Measurements from ENCODE around the gene CD99. TPM values are rescaled to one million over a fixed set of nuclear protein-coding genes. Genes with fewer than 3 reads are reported as not detected.
A peak's percentile ranks its signal among the peaks of the same experiment; 100 is the strongest.

The CD99 gene
- total RNA-seq, 1 donor from 2014 or later, result 122 TPM

DNA sequence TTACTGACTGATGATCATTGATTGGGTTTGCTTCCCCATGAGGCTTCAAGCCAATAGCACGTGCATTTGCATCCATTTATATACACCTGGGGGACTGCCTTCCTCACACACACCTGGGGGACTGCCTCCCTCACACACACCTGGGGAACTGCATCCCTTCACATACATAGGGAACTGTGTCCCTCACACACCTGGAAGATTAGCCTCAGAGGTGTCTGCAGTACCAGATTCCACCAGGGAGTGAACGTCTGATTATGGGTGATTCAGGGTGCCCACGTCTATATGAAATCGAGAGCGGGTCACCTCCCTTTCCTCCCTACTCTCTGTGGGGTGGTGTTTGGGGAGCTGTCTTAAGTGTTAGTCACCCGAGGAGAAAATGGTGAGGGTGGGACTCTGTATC is 16.9 kb downstream of the CD99 start:
- peak overlapping the region in 2 of 3 donors; percentile 9 to 17 for H3K9ac ChIP-seq (ENCODE audit: low read depth in 1 of 3, low read length in 3 of 3)
- H3K36me3 ChIP-seq (ENCODE audit: control insufficient read depth in 3 of 3, insufficient read depth in 3 of 3, low read length in 3 of 3), result peaks cover 12 to 17% (median 14%) of the 10 kb centered on the region in 3 donors
- peak overlapping the region in 1 of 3 donors; percentile 33 for H3K4me3 ChIP-seq (ENCODE audit: low read length in 3 of 3)
- no peaks in the 10 kb centered on the region for H3K9me3 ChIP-seq (ENCODE audit: control insufficient read depth in 3 of 3, low read length in 3 of 3)
- H3K27me3 ChIP-seq (ENCODE audit: control insufficient read depth in 3 of 3, insufficient read depth in 3 of 3, low read length in 3 of 3), result no peaks in the 10 kb centered on the region
- peak overlapping the region; percentile 64 for H3K27ac ChIP-seq (ENCODE audit: low read depth, low read length)
- H3K4me1 ChIP-seq (ENCODE audit: control insufficient read depth in 3 of 3, insufficient read depth in 3 of 3, low read length in 3 of 3), result peaks cover 67 to 70% (median 69%) of the 10 kb centered on the region in 3 donors

DNA sequence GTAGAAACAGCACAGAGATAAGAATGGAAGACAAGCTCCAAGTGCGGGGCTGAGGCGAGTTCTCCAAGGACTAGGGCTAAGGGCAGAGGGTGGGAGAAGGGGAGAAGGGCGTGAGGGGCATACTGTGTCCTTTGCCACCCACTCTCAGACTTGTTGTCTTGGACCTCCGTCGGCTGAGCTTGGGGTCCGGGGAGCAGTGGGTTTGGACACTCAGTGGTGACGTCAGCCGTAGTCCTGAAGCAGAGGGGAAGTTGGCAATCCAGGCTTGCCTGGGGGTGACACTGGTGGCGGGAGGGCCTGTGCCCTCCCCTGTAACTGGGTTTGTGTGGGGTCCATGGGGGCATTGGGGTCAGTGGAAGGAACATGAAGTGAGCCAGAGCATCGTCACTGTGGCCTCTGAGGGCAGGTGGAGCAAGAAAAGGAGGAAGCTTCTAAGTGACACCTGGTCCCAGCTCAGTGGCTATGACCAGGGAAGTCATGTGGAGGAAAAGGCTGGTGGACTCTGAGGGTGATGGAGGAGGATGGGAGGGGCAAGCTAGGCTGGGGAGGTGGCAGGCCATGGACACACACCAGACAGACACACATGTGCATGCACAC is 17.6 kb downstream of the CD99 start:
- Histone ChIP-seq H3K9me3 (ENCODE audit: control insufficient read depth in 3 of 3, low read length in 3 of 3) (no peaks in the 10 kb centered on the region), H3K27ac (ENCODE audit: low read depth, low read length) (peak overlapping the region; percentile 64), H3K36me3 (ENCODE audit: control insufficient read depth in 3 of 3, insufficient read depth in 3 of 3, low read length in 3 of 3) (peaks cover 16 to 19% (median 18%) of the 10 kb centered on the region in 3 donors), H3K9ac (ENCODE audit: low read depth in 1 of 3, low read length in 3 of 3) (peak overlapping the region in 1 of 3 donors; percentile 9), H3K27me3 (ENCODE audit: control insufficient read depth in 3 of 3, insufficient read depth in 3 of 3, low read length in 3 of 3) (no peaks in the 10 kb centered on the region), H3K4me3 (ENCODE audit: low read length in 3 of 3) (no peak overlapping the region), H3K4me1 (ENCODE audit: control insufficient read depth in 3 of 3, insufficient read depth in 3 of 3, low read length in 3 of 3) (peaks cover 60 to 69% (median 63%) of the 10 kb centered on the region in 3 donors)

DNA sequence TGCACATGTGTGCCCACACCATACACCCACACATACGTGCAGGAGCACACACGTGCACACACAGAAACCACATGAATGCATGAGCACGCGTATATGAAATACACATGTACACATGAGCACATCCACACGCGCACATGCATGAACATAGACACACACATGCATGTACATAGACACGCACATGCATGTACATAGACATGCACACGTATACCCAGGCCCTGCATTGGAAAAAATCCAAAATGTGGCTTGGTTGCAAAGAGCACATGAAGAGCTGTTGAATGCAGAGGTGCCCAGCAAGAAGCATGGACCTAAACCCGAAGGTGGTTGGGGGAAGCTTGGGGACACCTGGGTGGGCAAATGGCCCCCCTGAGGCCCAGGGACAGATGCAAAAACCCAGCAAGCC is 18.5 kb downstream of the CD99 start:
- Histone ChIP-seq H3K27me3 (ENCODE audit: control insufficient read depth in 3 of 3, insufficient read depth in 3 of 3, low read length in 3 of 3) (no peaks in the 10 kb centered on the region), H3K4me3 (ENCODE audit: low read length in 3 of 3) (peak overlapping the region in 1 of 3 donors; percentile 5), H3K4me1 (ENCODE audit: control insufficient read depth in 3 of 3, insufficient read depth in 3 of 3, low read length in 3 of 3) (peaks cover 51 to 60% (median 54%) of the 10 kb centered on the region in 3 donors), H3K9ac (ENCODE audit: low read depth in 1 of 3, low read length in 3 of 3) (peak overlapping the region in 1 of 3 donors; percentile 4), H3K36me3 (ENCODE audit: control insufficient read depth in 3 of 3, insufficient read depth in 3 of 3, low read length in 3 of 3) (peaks cover 18 to 22% (median 18%) of the 10 kb centered on the region in 3 donors), H3K9me3 (ENCODE audit: control insufficient read depth in 3 of 3, low read length in 3 of 3) (no peaks in the 10 kb centered on the region), H3K27ac (ENCODE audit: low read depth, low read length) (peak overlapping the region; percentile 54)

DNA sequence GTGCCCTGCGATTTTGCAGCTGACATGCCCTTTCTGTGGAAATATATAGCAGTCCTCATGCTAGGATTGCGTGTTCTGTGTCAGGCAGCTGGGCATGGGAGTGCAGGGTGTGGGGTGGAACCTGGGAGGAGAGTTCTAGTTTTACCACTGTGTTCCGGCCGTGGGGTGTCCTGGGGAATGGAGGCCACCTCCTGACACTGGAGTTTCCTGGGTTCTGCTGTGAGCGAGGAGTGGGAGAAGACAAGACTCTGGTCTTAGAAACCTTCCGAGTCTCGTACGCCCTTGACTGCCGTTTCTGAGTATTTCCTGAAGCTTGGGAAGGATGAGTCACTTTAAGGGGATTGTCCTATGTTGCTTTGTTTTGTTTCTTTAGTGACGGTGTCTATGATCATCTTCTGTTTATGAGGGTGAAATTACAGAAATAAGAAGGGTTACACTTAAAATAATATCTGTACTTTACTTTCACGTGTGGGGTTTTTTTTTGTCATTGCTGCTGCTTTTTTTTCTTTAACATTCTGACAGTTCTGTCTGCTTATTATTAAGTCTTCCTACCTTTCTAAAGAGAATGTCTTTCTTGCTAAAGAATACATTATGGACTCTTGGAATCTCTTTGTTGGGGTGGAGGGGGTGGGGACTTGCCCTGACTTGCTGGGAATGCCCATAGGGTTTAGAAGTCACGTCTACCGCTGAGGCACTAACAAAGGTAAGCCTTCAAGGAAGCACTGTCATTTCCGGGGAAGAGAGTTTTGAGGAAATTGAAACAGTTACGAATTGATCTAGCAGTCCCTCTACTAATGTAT is 19.1 kb downstream of the CD99 start:
- Histone ChIP-seq H3K27me3 (ENCODE audit: control insufficient read depth in 3 of 3, insufficient read depth in 3 of 3, low read length in 3 of 3) (no peaks in the 10 kb centered on the region), H3K27ac (ENCODE audit: low read depth, low read length) (peak overlapping the region; percentile 54), H3K4me3 (ENCODE audit: low read length in 3 of 3) (peak overlapping the region in 2 of 3 donors; percentile 5 to 23), H3K4me1 (ENCODE audit: control insufficient read depth in 3 of 3, insufficient read depth in 3 of 3, low read length in 3 of 3) (peaks cover 46 to 53% (median 49%) of the 10 kb centered on the region in 3 donors), H3K36me3 (ENCODE audit: control insufficient read depth in 3 of 3, insufficient read depth in 3 of 3, low read length in 3 of 3) (peaks cover 23 to 29% (median 25%) of the 10 kb centered on the region in 3 donors), H3K9me3 (ENCODE audit: control insufficient read depth in 3 of 3, low read length in 3 of 3) (no peaks in the 10 kb centered on the region), H3K9ac (ENCODE audit: low read depth in 1 of 3, low read length in 3 of 3) (peak overlapping the region in 2 of 3 donors; percentile 4 to 46)

DNA sequence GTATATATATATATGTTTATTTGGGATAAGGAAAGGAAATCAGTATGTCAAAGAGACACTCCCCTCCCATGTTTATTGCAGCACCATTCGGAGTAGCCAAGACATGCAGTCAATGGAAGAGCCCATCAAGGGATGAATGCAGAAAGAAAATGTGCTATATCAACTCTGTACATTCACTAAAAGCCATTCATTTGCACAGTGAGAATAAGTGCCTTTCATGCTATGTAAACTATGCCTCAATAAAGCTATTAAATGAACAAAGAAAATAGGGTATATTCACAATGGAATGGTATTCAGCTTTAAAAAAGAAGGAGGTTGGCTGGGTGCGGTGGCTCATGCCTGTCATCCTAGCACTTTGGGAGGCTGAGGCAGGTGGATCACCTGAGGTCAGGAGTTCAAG is 20.3 kb downstream of the CD99 start:
- Histone ChIP-seq H3K27me3 (ENCODE audit: control insufficient read depth in 3 of 3, insufficient read depth in 3 of 3, low read length in 3 of 3) (no peaks in the 10 kb centered on the region), H3K27ac (ENCODE audit: low read depth, low read length) (no peak overlapping the region), H3K36me3 (ENCODE audit: control insufficient read depth in 3 of 3, insufficient read depth in 3 of 3, low read length in 3 of 3) (peaks cover 28 to 37% (median 34%) of the 10 kb centered on the region in 3 donors), H3K4me1 (ENCODE audit: control insufficient read depth in 3 of 3, insufficient read depth in 3 of 3, low read length in 3 of 3) (peaks cover 36 to 44% (median 39%) of the 10 kb centered on the region in 3 donors), H3K9me3 (ENCODE audit: control insufficient read depth in 3 of 3, low read length in 3 of 3) (no peaks in the 10 kb centered on the region), H3K4me3 (ENCODE audit: low read length in 3 of 3) (no peak overlapping the region), H3K9ac (ENCODE audit: low read depth in 1 of 3, low read length in 3 of 3) (no peak overlapping the region)

DNA sequence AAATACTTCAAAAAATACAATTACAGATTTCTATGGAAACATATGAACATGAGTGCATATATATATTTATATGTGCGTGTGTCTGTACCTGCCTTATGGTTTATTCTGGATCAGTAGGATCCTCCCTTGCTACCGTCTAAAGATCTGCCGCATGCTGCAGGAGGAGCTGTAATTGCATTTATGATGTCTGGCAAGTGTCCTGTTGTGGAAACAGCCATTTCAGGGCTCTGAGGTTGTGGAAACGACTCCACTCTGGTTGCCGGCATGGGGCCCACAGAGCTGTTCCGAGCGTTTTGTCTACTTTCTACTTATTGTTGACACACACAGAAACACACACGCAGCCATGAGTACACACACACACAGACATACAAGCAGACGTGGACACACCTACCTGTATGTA is 21.3 kb downstream of the CD99 start:
- H3K4me1 ChIP-seq (ENCODE audit: control insufficient read depth in 3 of 3, insufficient read depth in 3 of 3, low read length in 3 of 3), result peaks cover 29 to 38% (median 31%) of the 10 kb centered on the region in 3 donors
- H3K4me3 ChIP-seq (ENCODE audit: low read length in 3 of 3), result no peak overlapping the region
- peaks cover 32 to 42% (median 41%) of the 10 kb centered on the region in 3 donors for H3K36me3 ChIP-seq (ENCODE audit: control insufficient read depth in 3 of 3, insufficient read depth in 3 of 3, low read length in 3 of 3)
- no peaks in the 10 kb centered on the region for H3K9me3 ChIP-seq (ENCODE audit: control insufficient read depth in 3 of 3, low read length in 3 of 3)
- no peaks in the 10 kb centered on the region for H3K27me3 ChIP-seq (ENCODE audit: control insufficient read depth in 3 of 3, insufficient read depth in 3 of 3, low read length in 3 of 3)
- no peak overlapping the region for H3K9ac ChIP-seq (ENCODE audit: low read depth in 1 of 3, low read length in 3 of 3)
- no peak overlapping the region for H3K27ac ChIP-seq (ENCODE audit: low read depth, low read length)

DNA sequence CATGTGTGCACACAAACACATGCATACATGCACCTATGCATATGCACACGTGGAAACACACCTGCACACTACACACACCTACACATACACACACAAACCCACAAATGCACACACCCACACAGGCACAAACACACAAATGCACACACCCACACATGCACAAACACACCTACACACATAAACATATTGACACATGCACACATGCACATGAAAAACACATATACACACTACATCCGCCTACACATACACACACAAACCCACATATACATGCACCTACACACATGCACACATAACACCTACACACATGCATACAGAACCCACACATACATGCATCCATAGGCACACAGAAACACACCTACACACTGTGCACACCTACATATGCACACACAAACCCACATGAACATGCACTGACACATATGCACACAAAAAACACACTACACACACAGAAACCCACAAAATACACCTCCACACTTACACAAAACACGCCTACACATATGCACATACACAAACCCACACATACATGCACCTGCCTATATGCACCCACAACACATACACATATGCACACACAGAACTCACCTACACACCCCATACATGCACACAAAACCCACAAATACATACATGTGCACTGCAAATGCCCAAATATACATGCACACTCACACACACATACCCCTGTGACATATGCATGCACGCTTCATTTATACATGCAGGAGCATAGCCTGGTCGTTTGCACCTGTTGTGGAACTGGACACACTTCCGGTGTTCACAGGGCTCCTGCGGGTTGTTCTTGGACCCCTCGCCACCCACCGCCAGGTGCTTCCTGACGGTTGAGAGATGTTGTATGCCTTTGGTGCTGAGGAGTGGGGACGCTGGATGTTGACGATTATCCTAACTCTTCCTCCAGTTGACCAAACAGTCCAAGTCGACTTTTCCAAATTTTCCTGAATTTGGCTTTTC is 22.1 kb downstream of the CD99 start:
- Histone ChIP-seq H3K4me3 (ENCODE audit: low read length in 3 of 3) (no peak overlapping the region), H3K27ac (ENCODE audit: low read depth, low read length) (no peak overlapping the region), H3K4me1 (ENCODE audit: control insufficient read depth in 3 of 3, insufficient read depth in 3 of 3, low read length in 3 of 3) (peaks cover 21 to 30% (median 24%) of the 10 kb centered on the region in 3 donors), H3K9ac (ENCODE audit: low read depth in 1 of 3, low read length in 3 of 3) (no peak overlapping the region), H3K9me3 (ENCODE audit: control insufficient read depth in 3 of 3, low read length in 3 of 3) (no peaks in the 10 kb centered on the region), H3K27me3 (ENCODE audit: control insufficient read depth in 3 of 3, insufficient read depth in 3 of 3, low read length in 3 of 3) (no peaks in the 10 kb centered on the region), H3K36me3 (ENCODE audit: control insufficient read depth in 3 of 3, insufficient read depth in 3 of 3, low read length in 3 of 3) (peaks cover 34 to 49% (median 48%) of the 10 kb centered on the region in 3 donors)

DNA sequence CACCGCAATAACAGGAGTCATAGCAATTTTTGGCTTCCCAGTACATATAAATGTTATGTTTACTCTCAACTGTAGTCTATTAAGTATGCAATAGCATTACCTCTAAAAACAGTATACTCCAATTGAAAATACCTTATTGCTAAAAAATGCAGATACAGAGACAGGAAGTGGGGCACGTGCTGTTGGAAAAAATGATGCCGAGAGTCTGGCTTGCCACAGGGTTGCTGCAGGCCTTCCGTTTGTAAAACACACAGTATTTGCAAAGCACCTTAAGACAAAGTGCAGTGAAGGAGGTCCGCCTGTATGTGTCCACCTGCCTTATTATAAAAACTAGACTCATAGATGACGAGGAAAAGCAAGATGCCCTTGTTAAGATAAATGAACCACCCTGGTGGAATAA is 23.5 kb downstream of the CD99 start:
- Histone ChIP-seq H3K27ac (ENCODE audit: low read depth, low read length) (no peak overlapping the region), H3K4me3 (ENCODE audit: low read length in 3 of 3) (no peak overlapping the region), H3K9ac (ENCODE audit: low read depth in 1 of 3, low read length in 3 of 3) (no peak overlapping the region), H3K4me1 (ENCODE audit: control insufficient read depth in 3 of 3, insufficient read depth in 3 of 3, low read length in 3 of 3) (peaks cover 8 to 16% (median 10%) of the 10 kb centered on the region in 3 donors), H3K36me3 (ENCODE audit: control insufficient read depth in 3 of 3, insufficient read depth in 3 of 3, low read length in 3 of 3) (peaks cover 29 to 55% (median 55%) of the 10 kb centered on the region in 3 donors), H3K9me3 (ENCODE audit: control insufficient read depth in 3 of 3, low read length in 3 of 3) (no peaks in the 10 kb centered on the region), H3K27me3 (ENCODE audit: control insufficient read depth in 3 of 3, insufficient read depth in 3 of 3, low read length in 3 of 3) (no peaks in the 10 kb centered on the region)

DNA sequence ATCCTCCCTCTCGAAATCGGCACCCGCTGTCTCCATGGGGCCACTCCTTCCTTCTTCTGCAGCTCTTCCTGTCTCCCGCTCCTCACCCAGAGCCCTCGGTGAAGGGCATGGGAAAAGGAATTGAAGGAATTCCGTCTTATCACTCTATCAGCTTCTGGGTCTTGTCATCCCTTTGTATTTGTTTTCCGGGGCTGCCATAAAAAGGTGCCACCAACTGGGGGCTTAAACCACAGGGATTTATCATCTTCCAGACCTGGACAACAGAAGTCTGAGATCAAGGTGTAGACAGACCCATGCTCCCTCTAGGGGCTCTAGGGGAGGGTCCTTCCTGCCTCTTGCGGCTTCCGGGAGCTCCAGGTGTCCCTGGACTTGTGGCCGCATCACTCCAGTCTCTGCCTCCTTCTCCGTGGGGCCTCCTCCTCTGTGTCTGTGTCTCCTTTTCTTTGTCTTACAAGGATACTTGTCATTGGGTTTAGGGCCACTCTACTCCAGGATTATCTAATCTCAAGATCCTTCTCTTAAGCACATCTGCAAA is 24.0 kb downstream of the CD99 start:
- Histone ChIP-seq H3K27me3 (ENCODE audit: control insufficient read depth in 3 of 3, insufficient read depth in 3 of 3, low read length in 3 of 3) (no peaks in the 10 kb centered on the region), H3K4me3 (ENCODE audit: low read length in 3 of 3) (no peak overlapping the region), H3K27ac (ENCODE audit: low read depth, low read length) (no peak overlapping the region), H3K9ac (ENCODE audit: low read depth in 1 of 3, low read length in 3 of 3) (no peak overlapping the region), H3K4me1 (ENCODE audit: control insufficient read depth in 3 of 3, insufficient read depth in 3 of 3, low read length in 3 of 3) (peaks cover 2 to 11% (median 4%) of the 10 kb centered on the region in 3 donors), H3K36me3 (ENCODE audit: control insufficient read depth in 3 of 3, insufficient read depth in 3 of 3, low read length in 3 of 3) (peaks cover 35 to 60% (median 56%) of the 10 kb centered on the region in 3 donors), H3K9me3 (ENCODE audit: control insufficient read depth in 3 of 3, low read length in 3 of 3) (no peaks in the 10 kb centered on the region)

All from skeletal muscle tissue (tissue), 4 donors.